ENCODE measurements around the gene TRAP1.

Gene TRAP1

DNA sequence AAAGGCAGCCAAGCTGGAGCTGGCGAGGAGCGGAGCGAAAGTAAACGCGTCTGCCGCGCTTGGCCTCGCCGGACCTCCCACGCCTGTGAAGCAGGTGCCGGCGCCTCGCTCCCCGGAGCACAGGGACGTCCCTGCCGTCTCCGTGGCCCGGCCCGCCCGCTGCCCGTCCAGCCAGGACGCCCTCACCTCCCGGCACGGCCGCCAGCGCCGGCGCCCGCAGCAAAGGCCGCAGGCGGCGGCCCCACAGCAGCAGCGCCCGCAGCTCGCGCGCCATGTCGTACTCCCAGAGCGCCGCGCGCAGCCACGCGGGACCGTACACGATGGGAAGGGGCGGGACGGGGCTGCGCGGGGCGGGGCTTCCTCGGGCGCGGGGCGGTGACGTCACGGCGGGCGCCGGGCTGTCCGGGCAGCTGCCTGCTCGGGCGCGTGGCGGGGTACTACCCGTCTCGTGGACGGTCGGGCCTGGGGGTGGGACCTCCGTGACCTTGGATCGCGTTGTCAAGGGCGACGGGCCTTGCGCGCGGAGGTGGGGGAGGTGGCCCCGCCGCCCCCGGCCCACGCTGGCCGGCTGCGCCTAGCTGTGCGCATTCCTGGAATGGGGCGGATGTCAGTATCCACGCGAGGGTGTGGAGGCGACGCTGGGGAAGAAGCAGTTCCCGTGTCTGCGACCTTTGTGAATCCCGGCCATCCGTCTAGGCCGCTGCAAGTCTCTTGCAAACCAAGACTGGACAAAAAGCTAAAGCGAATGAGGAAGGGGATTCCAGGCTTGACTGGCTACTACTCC lies at the start of gene TRAP1:
Gene TRAP1 (minus strand): TSS at position 290 of the 784 bp plus-strand sequence. CDS start 16 bp downstream, at position 274.
- peak; percentile 83 to 87 for DNase-seq (ENCODE audit: low read depth in 1 of 2, low spot score in 1 of 2)

DNA sequence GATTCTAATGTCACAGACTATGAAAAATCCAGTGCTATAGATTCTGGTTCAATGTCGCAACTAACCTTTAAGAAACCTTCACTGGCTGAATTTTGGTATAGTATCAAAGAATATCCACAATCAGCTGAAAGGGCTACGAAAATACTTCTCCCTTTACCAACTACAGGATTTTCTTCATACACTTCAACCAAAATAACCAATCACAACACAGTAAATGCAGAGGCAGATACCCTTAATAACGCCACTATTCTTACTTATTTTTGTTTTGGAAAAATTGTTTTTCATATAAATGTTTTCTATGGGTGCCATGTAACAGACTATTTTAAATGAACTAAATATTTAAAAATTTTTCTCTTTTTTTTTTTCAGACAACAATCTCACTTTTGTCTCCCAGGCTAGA lies 48.9 kb upstream of the TRAP1 start:
- no peak for DNase-seq (ENCODE audit: low read depth in 1 of 2, low spot score in 1 of 2)

DNA sequence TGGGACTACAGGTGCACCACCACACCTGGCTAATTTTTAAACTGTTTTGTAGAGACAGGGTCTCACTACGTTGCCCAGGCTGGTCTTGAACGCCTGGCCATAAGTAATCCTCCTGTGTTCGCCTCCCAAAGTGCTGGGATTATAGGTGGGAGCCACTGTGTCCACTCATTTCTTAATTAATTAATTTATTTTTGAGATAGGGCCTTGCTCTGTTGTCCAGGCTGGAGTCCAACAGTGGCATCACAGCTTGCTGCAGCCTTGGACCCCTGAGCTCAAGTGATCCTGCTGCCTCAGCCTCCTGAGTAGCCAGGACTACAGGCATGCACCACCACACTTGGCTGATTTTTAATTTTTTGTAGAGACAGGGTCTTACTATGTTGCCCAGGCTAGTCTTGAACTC lies 47.1 kb upstream of the TRAP1 start:
- no peak for DNase-seq (ENCODE audit: low read depth in 1 of 2, low spot score in 1 of 2)

DNA sequence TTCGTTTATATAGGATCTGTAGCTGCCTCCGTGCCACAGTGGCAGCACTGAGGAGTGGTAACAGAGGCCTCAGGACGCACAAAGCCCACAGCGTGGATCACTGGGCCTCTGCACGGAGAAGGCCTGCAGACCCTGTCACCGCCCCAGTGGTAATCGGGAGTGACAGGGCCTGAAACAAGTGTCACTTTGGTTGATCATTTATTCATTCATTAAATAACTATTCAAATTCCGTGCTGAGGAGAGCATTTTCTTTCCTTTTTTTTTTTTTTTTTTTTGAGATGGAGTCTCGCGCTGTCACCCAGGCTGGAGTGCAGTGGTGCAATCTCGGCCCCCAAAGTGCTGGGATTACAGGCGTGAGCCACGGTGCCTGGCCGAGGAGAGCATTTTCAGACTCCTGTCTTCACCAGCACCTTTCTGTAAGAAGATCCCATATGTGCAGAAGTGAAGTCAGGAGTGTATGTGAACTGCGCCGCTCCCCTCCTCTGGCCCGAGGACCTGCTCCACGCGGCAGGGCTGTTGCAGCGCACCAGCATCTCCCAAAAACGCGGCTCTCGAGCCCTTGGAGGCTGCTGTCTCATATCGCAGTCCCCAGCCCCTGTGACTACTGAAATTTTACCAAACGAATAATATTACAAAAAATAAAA lies 44.9 kb upstream of the TRAP1 start:
- no peak for DNase-seq (ENCODE audit: low read depth in 1 of 2, low spot score in 1 of 2)

DNA sequence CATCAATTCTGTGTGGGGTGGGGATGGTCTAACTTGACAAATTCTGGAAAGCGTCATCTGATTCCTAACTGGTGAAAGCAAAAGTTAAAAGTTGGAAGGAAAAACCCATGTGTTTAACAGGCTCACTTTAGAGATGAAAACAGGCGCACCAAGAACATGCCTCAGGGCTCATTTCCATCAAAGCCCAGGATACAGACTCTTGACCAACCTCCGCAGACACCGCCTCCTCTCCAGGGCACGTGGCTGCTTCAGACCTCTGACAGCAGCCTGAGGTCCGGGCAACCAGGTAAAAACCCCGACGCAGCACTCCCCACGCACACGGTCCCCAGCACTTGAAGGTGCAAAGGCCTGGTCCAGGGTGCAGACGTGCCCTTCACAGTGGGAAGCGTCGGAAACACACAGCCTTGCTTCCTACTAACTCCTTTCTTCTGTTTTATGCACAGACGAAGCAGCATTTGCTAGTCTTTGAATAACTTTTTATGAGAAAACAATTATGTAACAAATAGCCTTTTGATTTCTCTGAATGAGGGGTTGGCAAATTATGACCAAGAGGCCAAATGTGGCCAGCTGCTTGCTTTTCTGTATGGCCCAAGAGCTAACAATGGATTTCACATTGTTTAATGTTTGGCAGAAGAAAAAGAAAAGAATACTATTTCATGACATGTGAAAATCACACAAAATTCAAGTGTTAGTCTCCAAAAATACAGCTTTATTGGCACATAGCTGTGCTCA lies 44.2 kb upstream of the TRAP1 start:
- DNase-seq (ENCODE audit: low read depth in 1 of 2, low spot score in 1 of 2): no peak

DNA sequence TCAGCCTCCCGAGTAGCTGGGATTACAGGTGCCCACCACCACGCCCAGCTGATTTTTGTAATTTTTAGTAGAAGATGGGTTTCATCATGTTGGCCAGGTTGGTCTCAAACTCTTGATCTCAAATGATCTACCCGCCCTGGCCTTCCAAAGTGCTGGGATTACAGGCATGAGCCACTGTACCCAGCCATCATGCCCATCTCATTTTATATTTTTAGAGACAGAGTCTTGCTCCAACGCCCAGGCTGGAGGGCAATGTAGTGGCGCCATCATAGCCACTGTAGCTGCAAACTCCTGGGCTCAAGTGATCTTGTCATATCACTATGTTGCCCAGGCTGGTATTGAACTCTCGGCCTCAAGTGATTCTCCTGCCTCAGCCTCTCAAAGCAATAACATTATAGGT lies 43.2 kb upstream of the TRAP1 start:
- no peak for DNase-seq (ENCODE audit: low read depth in 1 of 2, low spot score in 1 of 2)

DNA sequence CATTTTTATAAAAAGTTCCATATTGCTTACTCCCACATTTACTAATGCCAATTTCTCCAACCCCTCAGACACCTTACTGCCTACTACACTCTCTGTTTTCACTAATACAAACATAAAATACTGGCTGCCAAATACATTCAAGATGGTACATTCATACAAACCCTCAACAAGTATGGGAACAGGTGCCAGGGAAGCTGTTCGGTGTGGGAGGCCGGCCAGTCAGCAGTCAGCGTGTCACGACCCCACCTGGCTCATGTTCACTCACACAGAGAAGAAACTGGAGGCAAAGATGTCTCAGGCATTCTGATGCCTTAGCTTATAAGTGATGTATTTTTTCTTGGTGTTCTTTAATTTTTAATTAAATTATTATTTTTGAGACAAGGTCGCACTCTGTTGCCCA lies 42.4 kb upstream of the TRAP1 start:
- no peak for DNase-seq (ENCODE audit: low read depth in 1 of 2, low spot score in 1 of 2)

DNA sequence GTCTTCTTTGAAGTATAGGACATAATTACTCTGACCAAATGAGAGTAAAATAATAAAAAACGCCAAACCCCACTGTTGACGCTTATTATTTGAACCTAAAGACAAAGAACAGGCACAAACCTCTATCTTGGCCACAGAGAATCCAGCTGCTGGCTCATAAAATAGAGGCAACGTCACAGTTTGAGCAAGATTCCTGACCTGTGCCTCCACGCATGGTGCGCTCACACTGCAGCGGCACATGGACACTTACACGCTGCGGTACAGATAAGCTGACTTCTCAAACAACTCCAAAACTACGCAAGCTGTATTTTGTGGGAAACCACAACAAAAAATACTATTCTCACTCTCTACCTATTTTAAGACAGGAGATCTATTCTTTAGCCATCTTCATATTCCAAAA lies 38.8 kb upstream of the TRAP1 start:
- no peak for DNase-seq (ENCODE audit: low read depth in 1 of 2, low spot score in 1 of 2)

DNA sequence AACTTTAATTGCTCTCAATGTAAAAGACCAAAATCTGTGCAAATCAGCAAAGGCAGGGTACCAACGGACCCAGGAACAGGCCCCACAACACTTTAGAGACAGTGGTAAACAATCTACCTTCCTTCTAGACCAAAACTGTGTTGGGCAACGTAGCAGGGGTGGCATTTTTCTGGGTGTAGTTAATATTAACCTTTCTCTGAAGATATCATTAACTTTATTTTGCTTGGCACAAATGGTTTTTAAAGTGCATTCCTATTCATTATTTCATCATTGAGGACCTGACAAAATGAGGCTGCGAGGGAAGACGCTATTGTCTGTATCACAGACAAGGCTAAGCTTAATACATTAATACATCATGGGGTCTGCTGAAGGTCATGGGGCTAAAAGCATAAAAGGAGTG lies 37.9 kb upstream of the TRAP1 start:
- DNase-seq (ENCODE audit: low read depth in 1 of 2, low spot score in 1 of 2): no peak

DNA sequence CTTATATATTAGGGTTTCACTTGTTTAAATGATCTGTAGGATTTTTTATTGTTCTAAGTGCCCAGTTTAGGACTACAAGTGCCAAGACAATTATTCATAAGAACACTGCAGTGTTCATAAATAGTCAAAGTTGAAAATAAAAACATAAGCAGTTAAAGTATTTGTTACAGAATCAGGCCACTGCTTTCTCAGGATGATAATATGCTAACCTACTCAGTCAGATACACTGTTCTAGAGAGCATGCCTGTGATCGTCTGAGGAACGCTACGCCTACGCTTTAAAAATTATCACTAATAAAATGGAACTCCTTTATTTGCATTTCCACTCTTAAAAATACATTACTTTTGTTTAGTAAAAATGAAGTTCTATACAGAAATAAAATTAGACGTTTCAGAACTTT lies 37.4 kb upstream of the TRAP1 start:
- no peak for DNase-seq (ENCODE audit: low read depth in 1 of 2, low spot score in 1 of 2)

DNA sequence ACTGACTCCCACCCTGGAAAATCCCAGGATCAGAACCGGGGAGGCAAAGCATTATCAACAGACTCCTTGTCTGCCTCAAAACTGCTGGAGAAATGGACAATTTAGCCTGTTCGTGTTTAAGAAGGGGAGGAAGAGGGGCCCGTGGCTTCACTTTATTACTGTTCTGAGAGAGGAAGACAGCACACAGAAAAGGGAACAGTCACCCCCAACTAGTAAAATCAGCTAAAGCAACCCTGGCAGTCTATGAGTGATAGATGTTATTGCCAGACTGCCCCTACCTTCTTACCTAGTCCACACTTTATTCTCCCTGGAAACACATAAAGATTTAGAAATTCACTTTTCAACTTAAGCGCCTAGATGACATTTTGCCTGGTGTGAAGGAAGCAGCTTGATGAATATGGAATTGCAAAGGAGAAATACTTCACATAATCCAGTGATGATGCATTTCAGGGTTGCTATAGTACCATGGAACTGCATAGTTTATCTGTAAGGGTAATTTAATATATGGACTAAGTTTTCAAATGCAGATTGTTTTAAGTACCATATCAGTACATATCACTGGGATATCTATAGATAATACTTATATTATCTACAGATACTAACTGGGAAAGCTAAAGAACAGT lies 36.9 kb upstream of the TRAP1 start:
- no peak for DNase-seq (ENCODE audit: low read depth in 1 of 2, low spot score in 1 of 2)

DNA sequence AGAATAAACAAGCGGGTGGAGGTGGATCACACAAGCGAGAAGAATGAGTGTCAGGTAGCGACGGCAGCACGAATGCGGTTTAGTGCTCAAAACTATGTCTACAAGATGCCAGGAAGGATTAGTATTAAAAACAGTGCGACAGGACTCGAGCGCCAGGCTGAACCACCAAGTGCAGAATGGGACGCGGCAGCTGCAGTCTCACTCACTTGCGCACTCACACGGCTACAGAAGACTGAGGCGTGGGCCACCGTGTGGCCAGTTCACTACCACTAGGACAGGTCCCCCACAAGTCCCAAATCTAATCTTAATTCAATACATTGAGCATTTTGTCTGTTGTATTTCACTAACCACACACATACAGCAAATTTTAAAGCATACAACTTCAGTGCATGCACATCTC lies 35.7 kb upstream of the TRAP1 start:
- no peak for DNase-seq (ENCODE audit: low read depth in 1 of 2, low spot score in 1 of 2)

DNA sequence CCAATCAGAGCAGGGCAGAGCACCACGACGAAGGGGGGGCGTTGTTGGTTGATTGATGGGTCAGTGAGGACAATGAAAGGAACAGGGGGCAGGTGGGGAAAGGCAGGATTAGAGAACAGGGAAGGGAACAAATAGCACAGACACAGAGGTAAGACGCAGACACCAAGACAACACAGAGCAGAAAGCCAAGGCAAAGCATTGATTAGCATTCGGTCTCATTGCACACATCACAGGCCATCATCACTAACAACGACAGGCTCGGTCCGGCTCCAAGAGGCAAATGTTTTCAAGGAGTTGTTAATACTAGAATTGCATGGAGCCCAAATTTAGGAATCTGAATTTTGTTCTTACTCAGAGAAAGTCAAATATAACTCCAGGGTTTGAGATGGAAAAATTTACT lies 34.6 kb upstream of the TRAP1 start:
- DNase-seq (ENCODE audit: low read depth in 1 of 2, low spot score in 1 of 2): no peak

DNA sequence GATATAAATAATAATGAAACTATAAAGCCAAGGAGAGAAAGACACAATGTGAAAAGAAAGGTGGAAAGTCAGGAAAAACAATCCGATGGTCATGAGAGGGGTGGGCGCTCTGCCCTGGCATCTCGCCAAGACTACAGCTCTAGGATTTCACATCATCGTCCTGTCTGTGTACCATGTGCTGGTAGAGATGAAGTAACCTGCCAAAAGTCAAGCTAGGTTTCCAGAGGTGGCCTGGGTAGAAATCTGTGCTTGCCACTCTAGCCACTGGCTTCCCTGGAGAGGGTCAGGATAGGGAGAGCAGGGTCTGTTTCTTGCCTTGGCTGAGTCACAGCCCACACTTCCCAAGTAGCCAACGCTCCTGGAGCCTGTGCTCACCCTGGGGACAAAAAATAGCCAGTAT lies 31.0 kb upstream of the TRAP1 start:
- no peak for DNase-seq (ENCODE audit: low read depth in 1 of 2, low spot score in 1 of 2)

DNA sequence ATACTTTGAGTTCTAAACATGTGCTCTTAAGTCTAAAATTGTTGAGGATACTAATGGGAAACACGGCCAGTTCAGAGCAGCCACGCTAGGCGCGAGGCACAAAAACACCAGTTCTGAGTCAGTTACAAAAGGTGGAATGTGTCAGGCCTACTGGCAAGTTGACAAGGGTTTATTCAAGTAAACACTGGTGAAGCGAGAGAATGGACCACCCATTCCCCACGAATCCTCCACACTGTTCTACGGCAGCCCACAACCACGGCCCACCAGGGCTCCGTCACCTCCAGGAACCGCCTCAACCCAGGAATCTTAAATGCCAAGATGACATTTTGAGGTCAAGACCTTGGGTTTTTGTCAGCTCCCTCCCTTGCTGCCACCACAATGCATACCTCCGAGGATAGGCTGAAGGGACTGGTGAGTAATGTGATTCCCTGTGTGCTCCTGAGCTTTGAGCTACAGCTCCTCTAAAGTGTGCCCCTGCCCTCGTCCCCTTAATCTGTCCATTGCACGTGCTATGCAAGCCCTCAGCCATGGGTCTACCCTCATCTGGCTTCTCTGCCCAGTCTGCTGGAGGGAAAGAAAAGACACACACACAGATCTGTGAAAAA lies 28.5 kb upstream of the TRAP1 start:
- no peak for DNase-seq (ENCODE audit: low read depth in 1 of 2, low spot score in 1 of 2)

DNA sequence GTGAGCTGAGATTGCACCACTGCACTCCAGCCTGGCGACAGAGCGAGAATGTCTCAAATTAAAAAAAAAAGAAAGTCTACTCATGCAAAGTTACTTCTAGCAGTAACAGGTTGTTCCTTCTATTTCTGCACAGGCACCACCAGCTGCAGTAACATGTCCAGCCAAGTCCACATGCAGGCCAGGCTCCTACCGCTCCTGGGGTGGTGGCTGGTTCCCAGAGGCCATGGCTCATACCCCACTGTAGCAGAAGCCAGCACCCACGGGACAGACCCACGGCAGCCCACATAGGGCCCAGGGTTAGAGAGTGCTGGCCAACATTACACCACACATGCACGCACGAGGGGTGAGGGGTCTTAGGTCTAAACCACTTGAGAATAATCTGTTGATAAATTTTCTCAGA lies 26.7 kb upstream of the TRAP1 start:
- DNase-seq (ENCODE audit: low read depth in 1 of 2, low spot score in 1 of 2): no peak

DNA sequence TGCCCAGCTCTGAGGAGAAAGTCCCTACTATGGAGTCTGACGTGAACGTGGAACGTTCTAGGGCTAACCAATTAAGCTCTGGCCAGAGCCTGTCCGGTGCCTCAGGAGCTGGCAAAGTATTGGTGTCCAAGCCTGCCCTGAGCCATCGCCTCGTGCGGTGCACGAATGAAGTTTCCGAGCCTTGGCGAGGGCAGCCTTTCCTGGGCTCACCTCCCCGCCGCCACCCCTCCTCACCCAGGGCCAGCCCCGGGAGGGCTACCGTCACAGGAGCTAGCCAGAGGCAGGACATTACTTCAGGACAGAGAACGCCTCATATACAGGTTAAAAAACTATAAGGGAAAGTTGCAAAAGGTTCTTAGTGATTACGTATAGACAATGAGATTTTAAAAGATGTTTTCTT lies 23.6 kb upstream of the TRAP1 start:
- no peak for DNase-seq (ENCODE audit: low read depth in 1 of 2, low spot score in 1 of 2)

DNA sequence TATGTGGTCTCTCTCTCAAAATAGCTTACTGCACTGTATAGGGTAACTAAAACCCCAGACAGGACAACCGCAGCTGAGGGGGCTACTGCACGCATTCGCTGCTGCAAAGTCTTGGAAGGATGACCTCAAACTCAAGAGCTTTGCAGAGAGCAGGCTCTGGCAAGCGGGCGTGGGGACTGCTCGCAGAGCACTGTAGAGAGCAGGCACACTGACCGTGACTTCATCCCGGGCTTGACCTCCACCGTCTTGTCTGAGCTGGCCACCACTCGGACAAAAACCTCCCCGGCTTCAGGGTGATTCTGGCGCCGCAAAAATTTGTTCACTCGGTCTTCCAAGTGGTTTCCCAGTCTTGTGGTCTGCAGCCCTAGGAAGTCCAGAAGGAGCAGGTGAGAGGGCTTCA lies 22.9 kb upstream of the TRAP1 start:
- DNase-seq (ENCODE audit: low read depth in 1 of 2, low spot score in 1 of 2): no peak

DNA sequence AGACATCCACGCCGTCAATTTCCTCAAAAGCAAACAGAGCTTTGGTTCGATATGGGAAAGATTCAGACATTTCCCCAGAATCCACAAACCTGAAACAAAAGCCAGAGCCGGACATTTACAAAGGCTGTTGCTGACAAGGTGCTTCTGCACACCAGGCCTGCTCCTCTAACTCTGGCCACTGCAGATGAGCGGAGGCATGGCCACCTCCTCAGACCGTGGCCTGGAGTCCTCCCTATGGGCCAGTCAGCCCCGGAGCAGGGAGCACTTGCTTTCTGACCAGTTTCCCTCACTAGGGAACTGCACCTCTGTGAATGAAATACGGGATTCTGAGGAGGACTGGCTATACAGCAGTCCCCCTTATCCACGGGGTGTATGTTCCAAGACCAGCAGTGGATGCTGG lies 22.3 kb upstream of the TRAP1 start:
- no peak for DNase-seq (ENCODE audit: low read depth in 1 of 2, low spot score in 1 of 2)

DNA sequence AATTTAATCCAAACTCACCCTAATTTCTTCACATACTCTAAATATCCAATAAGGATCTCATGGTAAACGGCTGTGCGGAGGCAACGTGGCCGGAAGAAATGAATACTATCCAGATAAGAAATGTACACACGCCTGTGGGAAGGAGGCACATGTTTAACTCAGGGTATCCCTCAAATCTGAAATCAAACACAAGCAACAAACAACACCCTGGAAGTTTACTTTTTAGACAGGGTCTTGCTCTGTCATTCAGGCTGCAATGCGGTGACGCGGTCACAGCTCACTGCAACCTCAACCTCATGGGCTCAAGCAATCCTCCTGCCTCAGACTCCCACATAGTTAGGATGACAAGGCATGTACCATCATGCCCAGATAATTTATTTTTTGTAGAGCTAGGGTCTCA lies 21.2 kb upstream of the TRAP1 start:
- no peak for DNase-seq (ENCODE audit: low read depth in 1 of 2, low spot score in 1 of 2)

DNA sequence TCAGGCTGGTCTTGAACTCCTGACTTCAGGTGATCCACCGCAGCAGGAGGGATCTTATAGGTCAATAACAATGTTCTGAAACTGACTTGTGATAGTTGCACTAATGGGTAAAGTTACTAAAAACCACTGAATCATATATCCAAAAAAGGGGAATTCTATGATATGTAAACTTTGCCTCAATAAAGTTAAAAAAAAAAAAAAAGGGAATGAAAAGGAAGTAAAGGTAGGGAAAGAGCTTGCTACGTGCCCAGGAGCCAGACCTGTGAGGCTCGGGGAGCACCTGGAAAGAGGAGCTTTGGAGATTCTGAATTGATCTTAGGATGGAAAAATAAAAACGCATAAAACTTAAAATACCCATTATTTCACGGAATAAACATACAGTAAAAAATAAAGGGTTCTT lies 20.8 kb upstream of the TRAP1 start:
- no peak for DNase-seq (ENCODE audit: low read depth in 1 of 2, low spot score in 1 of 2)
